NCI-H526 (cell line): ENCODE measurements around the gene C20orf144.
"Not testable (repeated sequence)": the region's sequence is repeated elsewhere in the genome, so short reads cannot be mapped to it uniquely, and the experiment has no call there.

Experiments
- DNase-seq, 2 experiments: peaks; one replicate each; lab custom pipeline; 2025; lab: John Stamatoyannopoulos, UW

C20orf144 gene

DNA sequence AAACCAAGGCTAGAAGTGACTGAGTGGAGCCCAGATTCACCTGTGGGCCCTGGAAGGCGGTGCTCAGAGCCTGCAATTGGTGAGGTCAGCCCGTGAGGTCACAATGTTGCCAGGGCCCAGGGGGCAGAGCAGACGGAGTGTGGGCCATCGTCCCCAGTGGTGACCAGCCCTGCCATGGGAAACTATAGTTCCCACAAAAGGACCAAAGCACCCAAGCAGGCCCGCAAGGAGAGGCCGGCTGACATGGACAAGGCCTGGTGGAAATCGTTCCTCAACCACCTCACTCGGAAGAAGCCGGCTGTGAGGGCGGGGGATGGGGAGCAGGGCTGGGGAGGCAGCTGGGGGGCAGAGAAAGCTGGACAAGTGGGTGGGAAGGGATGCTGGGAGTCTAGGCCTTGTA is at the start of gene C20orf144:
Gene C20orf144 (plus strand): TSS at position 156 of the 400 bp plus-strand sequence. CDS start 19 bp downstream, at position 175.
- no peak for DNase-seq

- no peak for DNase-seq
Observed at GRCh38 chr20:33621717-33622400, 40.3 kb upstream of the C20orf144 start.

GRCh38 chr20:33622705-33623365 is 39.3 kb upstream of the C20orf144 start:
- DNase-seq, result no peak

GRCh38 chr20:33624399-33624798 is 37.7 kb upstream of the C20orf144 start:
- no peak for DNase-seq

GRCh38 chr20:33626190-33626589 is 35.9 kb upstream of the C20orf144 start:
- no peak for DNase-seq

DNA sequence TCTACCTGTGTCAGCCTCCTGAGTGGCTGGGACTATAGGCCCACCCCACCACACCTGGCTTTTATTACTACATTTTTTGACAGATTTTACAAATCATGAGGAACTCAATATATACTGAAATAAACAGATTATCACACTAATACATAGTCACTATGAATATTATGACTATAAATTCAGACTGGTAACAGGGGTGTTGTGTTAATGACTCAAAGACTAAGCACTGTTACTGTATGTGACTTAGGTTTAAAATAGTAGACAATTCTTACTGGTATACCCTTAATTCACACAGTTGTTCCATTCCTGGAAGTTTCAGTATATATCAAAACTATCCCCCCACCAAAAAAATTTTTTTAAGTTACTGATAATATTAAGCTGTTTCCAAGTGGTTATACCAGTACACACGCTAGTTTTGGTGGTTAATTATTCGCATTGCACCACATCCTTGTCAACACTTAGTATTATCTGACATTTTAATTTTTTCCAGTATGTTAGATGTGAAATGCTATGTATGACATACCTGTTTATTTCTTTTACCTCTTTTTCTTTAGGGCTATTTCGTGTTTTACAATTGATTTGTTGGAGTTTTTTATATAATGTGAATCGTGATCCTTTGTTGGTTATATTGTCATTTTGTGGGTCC is 34.4 kb upstream of the C20orf144 start:
- DNase-seq, result no peak

GRCh38 chr20:33629533-33629932 is 32.6 kb upstream of the C20orf144 start:
- no peak for DNase-seq

DNA sequence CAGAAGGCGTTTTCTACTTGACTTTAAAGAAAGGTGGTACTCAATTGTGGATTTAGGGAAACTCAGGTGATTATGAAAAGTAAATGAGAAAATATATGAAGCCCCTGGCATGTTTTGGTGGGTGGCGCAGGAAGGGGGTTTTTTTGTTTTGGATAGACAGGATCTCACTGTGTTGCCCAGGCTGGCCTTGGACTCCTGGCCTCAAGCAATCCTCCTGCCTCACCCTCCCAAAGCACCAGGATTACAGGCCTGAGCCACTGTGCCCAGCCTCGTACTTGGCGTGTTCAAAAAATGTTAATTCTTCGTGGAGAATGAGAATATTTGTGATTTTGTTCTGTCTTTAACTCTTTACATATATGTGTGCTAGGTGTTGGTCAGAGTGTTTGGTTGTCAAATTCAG is 32.1 kb upstream of the C20orf144 start:
- DNase-seq, result no peak

GRCh38 chr20:33630507-33630906 is 31.6 kb upstream of the C20orf144 start:
- no peak for DNase-seq

GRCh38 chr20:33631910-33632309 is 30.2 kb upstream of the C20orf144 start:
- not testable (repeated sequence) for DNase-seq

- DNase-seq, result no peak
Observed at GRCh38 chr20:33635341-33635740, 26.8 kb upstream of the C20orf144 start.

DNA sequence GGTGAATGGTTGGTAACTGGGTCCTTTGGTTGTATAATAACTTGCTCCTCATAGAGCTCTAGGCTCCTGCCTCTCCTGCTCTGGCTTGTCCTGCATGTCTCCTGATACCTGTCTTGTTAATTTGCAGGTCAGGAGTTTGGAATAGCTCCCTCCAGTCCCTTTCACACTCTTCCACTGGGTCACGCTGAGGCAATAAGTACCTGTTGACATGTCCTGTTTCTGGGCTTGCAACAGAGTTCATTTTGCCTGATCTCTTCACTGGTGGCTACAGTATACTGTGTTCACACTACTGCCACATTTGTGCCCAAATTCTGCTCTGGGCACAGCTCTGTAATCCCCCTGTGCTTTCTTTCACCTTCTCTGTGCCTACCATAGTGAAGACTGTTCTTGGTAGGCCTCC is 25.4 kb upstream of the C20orf144 start:
- no peak for DNase-seq

- DNase-seq, result no peak
Observed at GRCh38 chr20:33640287-33640686, 21.8 kb upstream of the C20orf144 start.

DNA sequence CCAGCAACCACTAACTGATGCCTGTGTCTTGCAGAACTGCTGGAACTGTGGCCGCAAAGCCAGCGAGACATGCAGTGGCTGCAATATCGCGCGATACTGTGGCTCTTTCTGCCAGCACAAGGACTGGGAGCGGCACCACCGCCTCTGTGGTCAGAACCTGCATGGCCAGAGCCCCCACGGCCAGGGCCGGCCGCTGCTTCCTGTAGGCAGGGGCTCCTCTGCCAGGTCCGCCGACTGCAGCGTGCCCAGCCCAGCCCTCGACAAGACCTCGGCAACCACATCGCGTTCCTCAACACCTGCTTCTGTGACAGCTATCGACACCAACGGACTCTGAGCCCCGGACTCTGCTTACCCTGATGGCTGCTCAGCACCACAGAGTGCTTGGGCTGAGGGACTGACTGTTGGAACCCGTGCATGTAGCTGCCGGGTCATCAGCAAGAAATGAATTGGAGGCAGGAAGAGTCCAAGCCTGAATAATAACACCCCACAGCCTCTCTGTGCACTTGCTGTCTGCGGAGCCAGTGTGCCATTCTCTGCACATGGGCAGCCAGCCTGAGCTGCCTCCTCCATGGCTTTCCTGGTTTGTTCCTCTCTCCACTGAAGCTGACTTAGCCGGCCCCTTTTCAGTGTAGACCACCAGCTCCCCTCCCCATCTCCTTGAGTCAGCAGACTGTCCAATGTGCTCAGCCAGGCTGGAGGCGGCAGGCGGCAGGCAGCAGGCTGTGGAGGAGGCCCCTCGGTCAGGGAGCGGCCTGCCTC is 17.6 kb upstream of the C20orf144 start:
- DNase-seq, result no peak

DNA sequence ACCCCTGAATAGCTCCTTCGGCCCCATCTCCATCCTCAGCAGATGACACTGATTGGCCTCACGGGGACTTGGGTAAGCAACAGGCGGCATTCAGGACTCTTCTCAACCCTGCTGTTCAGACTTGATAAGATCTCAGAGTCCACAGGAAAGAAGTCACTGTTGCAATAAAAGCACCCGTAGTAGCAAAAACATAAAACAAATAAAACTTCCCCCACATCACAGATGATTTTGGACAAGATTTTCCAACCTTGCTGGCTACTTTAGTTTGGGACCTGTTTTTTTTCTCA is 17.1 kb upstream of the C20orf144 start:
- no peak for DNase-seq

- no peak for DNase-seq
Observed at GRCh38 chr20:33645396-33645795, 16.7 kb upstream of the C20orf144 start.

DNA sequence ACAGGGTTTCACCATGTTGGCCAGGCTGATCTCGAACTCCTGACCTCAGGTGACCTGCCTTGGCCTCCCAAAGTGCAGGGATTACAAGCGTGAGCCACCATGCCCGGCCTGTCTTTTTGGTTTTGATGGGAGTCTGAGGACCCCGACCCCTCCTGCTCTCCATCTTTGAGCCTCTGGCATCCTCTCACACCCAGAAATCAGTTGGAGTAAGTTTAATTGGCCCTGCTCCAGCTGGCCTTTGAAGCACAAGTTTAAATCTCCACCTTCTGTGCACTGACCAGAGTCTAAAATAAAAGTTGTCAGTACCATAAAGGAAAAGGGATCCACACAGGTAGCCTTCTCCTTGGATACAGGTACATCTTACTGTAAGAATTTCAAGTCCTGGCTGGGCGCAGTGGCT is 15.9 kb upstream of the C20orf144 start:
- no peak for DNase-seq

GRCh38 chr20:33646959-33647602 is 15.0 kb upstream of the C20orf144 start:
- DNase-seq, result not testable (repeated sequence)

DNA sequence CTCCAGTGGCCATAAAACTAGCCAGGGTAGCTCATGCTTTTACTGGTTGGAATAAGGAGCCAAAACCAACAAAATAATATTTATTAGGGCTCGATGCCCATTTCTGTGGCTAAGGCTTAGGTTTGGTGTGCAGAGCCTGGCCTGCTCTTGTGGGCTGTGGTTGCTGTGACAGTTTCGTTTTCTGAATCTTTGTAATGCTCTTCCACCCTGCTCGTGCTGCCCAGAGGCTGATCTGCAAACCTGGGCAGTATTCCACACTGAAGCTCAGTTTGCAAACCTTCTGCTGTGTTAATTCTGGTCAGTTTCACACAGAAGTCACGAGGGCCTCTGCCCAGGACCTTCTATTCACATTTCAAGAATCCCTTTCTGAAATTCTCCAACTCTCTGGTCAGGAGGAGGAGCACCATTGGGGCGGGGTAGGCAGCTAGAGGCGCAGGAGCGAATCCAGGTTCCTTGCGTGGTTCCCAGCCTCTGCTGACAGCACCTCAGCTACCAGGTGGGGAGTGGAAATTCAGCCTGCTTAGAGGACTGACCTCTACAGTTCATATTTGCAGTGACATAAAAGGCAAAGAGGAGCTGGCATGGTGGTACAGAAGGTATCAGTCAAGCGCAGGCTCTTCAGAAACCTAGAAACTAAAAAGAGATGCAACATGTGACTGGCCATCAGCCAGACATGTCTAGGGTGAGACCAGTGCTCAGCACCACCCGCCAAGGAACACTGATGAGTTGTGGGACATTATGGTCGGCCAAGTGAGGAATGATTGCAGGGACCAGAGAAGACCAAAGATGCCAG is 14.3 kb upstream of the C20orf144 start:
- DNase-seq, result no peak

DNA sequence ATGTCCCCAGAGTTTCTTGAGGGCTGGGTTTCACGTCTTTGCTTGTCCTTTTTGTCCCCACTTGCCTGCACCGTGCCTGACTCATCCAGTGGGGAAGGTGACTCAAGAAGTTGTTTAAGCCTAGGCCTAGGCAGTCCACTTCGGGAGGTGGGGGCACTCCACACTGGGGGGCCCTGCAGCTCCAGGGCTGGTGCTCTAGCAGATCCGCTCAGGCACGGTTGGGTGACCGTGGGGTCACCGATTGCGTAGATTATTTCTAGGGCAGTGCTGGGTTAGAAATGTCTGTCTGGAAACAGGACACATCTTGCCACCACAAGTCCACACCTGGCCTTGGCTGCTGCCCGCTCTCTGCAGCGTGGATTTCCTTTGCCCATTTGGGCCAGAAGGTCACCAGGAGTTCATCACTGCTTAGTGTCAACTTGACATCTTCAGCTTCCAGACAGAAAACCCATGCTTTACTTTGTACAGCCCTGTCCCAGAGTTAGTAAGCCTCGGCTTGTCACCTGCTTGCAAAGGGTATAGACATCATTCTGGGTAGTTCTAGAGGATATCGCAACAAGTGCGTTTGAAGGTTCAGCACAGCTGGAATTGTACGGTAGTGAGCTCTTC is 13.6 kb upstream of the C20orf144 start:
- DNase-seq, result no peak

DNA sequence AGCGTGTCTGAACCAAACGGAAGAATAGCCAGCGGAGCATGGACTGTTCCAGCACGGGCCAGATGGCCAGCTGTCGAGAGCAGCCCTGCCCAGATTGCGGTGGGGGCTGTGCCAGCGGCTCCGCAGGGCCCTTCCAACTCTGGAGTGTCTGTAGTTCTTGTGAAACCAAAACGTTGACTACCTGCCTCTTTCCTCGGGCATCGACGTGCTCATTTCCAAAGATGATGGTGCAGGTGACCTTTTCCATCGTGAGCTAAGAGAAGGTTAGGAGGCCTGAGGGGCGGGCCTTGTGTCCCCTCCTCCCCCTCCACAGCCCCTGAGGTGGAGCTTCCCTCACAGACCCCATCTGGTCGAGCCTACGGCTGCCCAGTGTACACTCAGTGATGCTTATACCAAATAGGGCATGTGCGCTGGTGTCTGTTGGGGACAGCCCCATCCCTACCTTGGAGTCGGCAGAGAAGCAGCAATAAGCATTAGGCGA is 12.9 kb upstream of the C20orf144 start:
- DNase-seq, result no peak
